ENCODE measurements around the gene CRACR2A.
A peak's percentile ranks its signal among the peaks of the same experiment; 100 is the strongest.

The CRACR2A gene

GRCh38 chr12:3752741-3753486 is at the start of gene CRACR2A:
Gene CRACR2A (minus strand): TSS chr12:3753109. CDS start chr12:3696999, 56,110 bp downstream.
- peak; percentile 64 to 65 for DNase-seq (ENCODE audit: low read depth in 2 of 2)

- no peak for DNase-seq (ENCODE audit: low read depth in 2 of 2)
Observed at GRCh38 chr12:3797531-3798048, 44.7 kb upstream of the CRACR2A start.

- DNase-seq (ENCODE audit: low read depth in 2 of 2) = no peak
Observed at GRCh38 chr12:3795492-3796133, 42.7 kb upstream of the CRACR2A start.

- no peak for DNase-seq (ENCODE audit: low read depth in 2 of 2)
Observed at GRCh38 chr12:3795066-3795465, 42.2 kb upstream of the CRACR2A start.

GRCh38 chr12:3792623-3793288 is 39.8 kb upstream of the CRACR2A start:
- DNase-seq (ENCODE audit: low read depth in 2 of 2) = no peak

- DNase-seq (ENCODE audit: low read depth in 2 of 2) = no peak
Observed at GRCh38 chr12:3791256-3791874, 38.5 kb upstream of the CRACR2A start.

- no peak for DNase-seq (ENCODE audit: low read depth in 2 of 2)
Observed at GRCh38 chr12:3790642-3791041, 37.7 kb upstream of the CRACR2A start.

- DNase-seq (ENCODE audit: low read depth in 2 of 2) = no peak
Observed at GRCh38 chr12:3789838-3790237, 36.9 kb upstream of the CRACR2A start.

GRCh38 chr12:3777206-3777809 is 24.4 kb upstream of the CRACR2A start:
- DNase-seq (ENCODE audit: low read depth in 2 of 2) = no peak

GRCh38 chr12:3775385-3776035 is 22.6 kb upstream of the CRACR2A start:
- DNase-seq (ENCODE audit: low read depth in 2 of 2) = no peak

GRCh38 chr12:3772380-3772779 is 19.5 kb upstream of the CRACR2A start:
- no peak for DNase-seq (ENCODE audit: low read depth in 2 of 2)

GRCh38 chr12:3771853-3772252 is 18.9 kb upstream of the CRACR2A start:
- no peak for DNase-seq (ENCODE audit: low read depth in 2 of 2)

GRCh38 chr12:3770891-3771290 is 18.0 kb upstream of the CRACR2A start:
- no peak for DNase-seq (ENCODE audit: low read depth in 2 of 2)

GRCh38 chr12:3768911-3769447 is 16.1 kb upstream of the CRACR2A start:
- no peak for DNase-seq (ENCODE audit: low read depth in 2 of 2)

GRCh38 chr12:3761116-3761735 is 8.3 kb upstream of the CRACR2A start:
- DNase-seq (ENCODE audit: low read depth in 2 of 2) = no peak

- DNase-seq (ENCODE audit: low read depth in 2 of 2) = no peak
Observed at GRCh38 chr12:3759878-3760277, 7.0 kb upstream of the CRACR2A start.

- DNase-seq (ENCODE audit: low read depth in 2 of 2) = no peak
Observed at GRCh38 chr12:3757261-3757660, 4.4 kb upstream of the CRACR2A start.

GRCh38 chr12:3755898-3756297 is 3.0 kb upstream of the CRACR2A start:
- DNase-seq (ENCODE audit: low read depth in 2 of 2) = no peak

- DNase-seq (ENCODE audit: low read depth in 2 of 2) = no peak
Observed at GRCh38 chr12:3753544-3754284, 805 bp upstream of the CRACR2A start.

All from stimulated activated CD4-positive, alpha-beta T cell treated with anti-CD3 and anti-CD28 coated beads, Interleukin-1b, Interleukin-23, amount 100 ng/mL, for 1 hour (primary cell).